ENCODE data around the gene GNAI3.
A peak's percentile ranks its signal among the peaks of the same experiment; 100 is the strongest.

Gene GNAI3

GRCh38 chr1:109618661-109619575 is 70.5 kb downstream of the GNAI3 start:
- H3K4me1 ChIP-seq (ENCODE audit: control insufficient read depth, low read length), result peaks cover 70% of the 10 kb centered on the region
- H3K27me3 ChIP-seq (ENCODE audit: control insufficient read depth, low read length), result no peaks in the 10 kb centered on the region
- TF ChIP-seq EZH2phosphoT487 (IDR thresholded peaks at IDR 0.05; ENCODE audit: borderline replicate concordance, low read length), result no peak
- no peak for TF ChIP-seq CTCF (IDR thresholded peaks at IDR 0.05; ENCODE audit: low read depth, low read length, poor library complexity, severe bottlenecking)
- no peaks in the 10 kb centered on the region for H3K9me3 ChIP-seq (ENCODE audit: control insufficient read depth, insufficient read depth, low read length)
- no peaks in the 10 kb centered on the region for H3K9me2 ChIP-seq (replicated peaks; ENCODE audit: control insufficient read depth, low read length)
- peaks cover 47% of the 10 kb centered on the region for H3K79me2 ChIP-seq (ENCODE audit: control insufficient read depth, low read length)
- no peaks in the 10 kb centered on the region for H4K20me1 ChIP-seq (ENCODE audit: control insufficient read depth, insufficient read depth, low read depth, low read length)
- H3F3A ChIP-seq (ENCODE audit: control insufficient read depth, insufficient read depth), result peaks cover 12% of the 10 kb centered on the region
- peak overlapping the region; percentile 77 for H3K4me2 ChIP-seq (ENCODE audit: low read length)
- H3K36me3 ChIP-seq (ENCODE audit: control insufficient read depth, low read length), result no peaks in the 10 kb centered on the region
- peak overlapping the region; percentile 44 for H3K27ac ChIP-seq (ENCODE audit: low read depth, low read length)
- H3K4me3 ChIP-seq (ENCODE audit: low read length), result peak overlapping the region; percentile 81

- H3K27me3 ChIP-seq (ENCODE audit: control insufficient read depth, low read length), result no peaks in the 10 kb centered on the region
- H3K4me1 ChIP-seq (ENCODE audit: control insufficient read depth, low read length), result peaks cover 79% of the 10 kb centered on the region
- TF ChIP-seq CTCF (IDR thresholded peaks at IDR 0.05; ENCODE audit: low read depth, low read length, poor library complexity, severe bottlenecking), result no peak
- no peak for TF ChIP-seq EZH2phosphoT487 (IDR thresholded peaks at IDR 0.05; ENCODE audit: borderline replicate concordance, low read length)
- H4K20me1 ChIP-seq (ENCODE audit: control insufficient read depth, insufficient read depth, low read depth, low read length), result no peaks in the 10 kb centered on the region
- H3K9me3 ChIP-seq (ENCODE audit: control insufficient read depth, insufficient read depth, low read length), result no peaks in the 10 kb centered on the region
- no peaks in the 10 kb centered on the region for H3K36me3 ChIP-seq (ENCODE audit: control insufficient read depth, low read length)
- H3K79me2 ChIP-seq (ENCODE audit: control insufficient read depth, low read length), result peaks cover 55% of the 10 kb centered on the region
- H3K4me2 ChIP-seq (ENCODE audit: low read length), result peak within 1 kb of the TSS; percentile 77
- peak within 1 kb of the TSS; percentile 44 for H3K27ac ChIP-seq (ENCODE audit: low read depth, low read length)
- H3K4me3 ChIP-seq (ENCODE audit: low read length), result peak within 1 kb of the TSS; percentile 81
- peaks cover 12% of the 10 kb centered on the region for H3F3A ChIP-seq (ENCODE audit: control insufficient read depth, insufficient read depth)
- H3K9me2 ChIP-seq (replicated peaks; ENCODE audit: control insufficient read depth, low read length), result no peaks in the 10 kb centered on the region
Observed at GRCh38 chr1:109619576-109620400, 71.4 kb downstream of the GNAI3 start, which contains the start of the genes AMPD2 and GNAT2. AMPD2 (plus strand) TSS chr1:109619837; CDS start chr1:109621176, 1,339 bp downstream. GNAT2 (minus strand) TSS chr1:109619616; CDS start chr1:109612870, 6,746 bp downstream.

GRCh38 chr1:109620401-109620791 is 72.0 kb downstream of the GNAI3 start:
- H3K36me3 ChIP-seq (ENCODE audit: control insufficient read depth, low read length), result no peaks in the 10 kb centered on the region
- peaks cover 80% of the 10 kb centered on the region for H3K4me1 ChIP-seq (ENCODE audit: control insufficient read depth, low read length)

More at GRCh38 chr1:109620401-109620791, 72.0 kb downstream of the GNAI3 start:
- H3F3A ChIP-seq (ENCODE audit: control insufficient read depth, insufficient read depth), result peaks cover 12% of the 10 kb centered on the region
- peak overlapping the region; percentile 44 for H3K27ac ChIP-seq (ENCODE audit: low read depth, low read length)
- peak overlapping the region; percentile 81 for H3K4me3 ChIP-seq (ENCODE audit: low read length)
- no peaks in the 10 kb centered on the region for H4K20me1 ChIP-seq (ENCODE audit: control insufficient read depth, insufficient read depth, low read depth, low read length)
- TF ChIP-seq CTCF (IDR thresholded peaks at IDR 0.05; ENCODE audit: low read depth, low read length, poor library complexity, severe bottlenecking) (no peak), EZH2phosphoT487 (IDR thresholded peaks at IDR 0.05; ENCODE audit: borderline replicate concordance, low read length) (no peak)
- peaks cover 61% of the 10 kb centered on the region for H3K79me2 ChIP-seq (ENCODE audit: control insufficient read depth, low read length)
- H3K9me2 ChIP-seq (replicated peaks; ENCODE audit: control insufficient read depth, low read length), result no peaks in the 10 kb centered on the region
- no peaks in the 10 kb centered on the region for H3K27me3 ChIP-seq (ENCODE audit: control insufficient read depth, low read length)
- peak overlapping the region; percentile 77 for H3K4me2 ChIP-seq (ENCODE audit: low read length)
- H3K9me3 ChIP-seq (ENCODE audit: control insufficient read depth, insufficient read depth, low read length), result no peaks in the 10 kb centered on the region
